ENCODE data around the gene NINJ2. TPM values are rescaled to one million over a fixed set of nuclear protein-coding genes. Genes with fewer than 3 reads are reported as not detected.

Gene NINJ2
- total RNA-seq, 2 donors from 2014 or later: 2.1 to 4.2 TPM

GRCh38 chr12:668090-668481, 4.8 kb upstream of the NINJ2 start:
- intact Hi-C loops (cut with DNase I): no loop called here
- Histone ChIP-seq H3K4me3 (no peak overlapping the region), H3K27ac (no peak overlapping the region), H3K36me3 (no peaks in the 10 kb centered on the region), H3K27me3 (no peaks in the 10 kb centered on the region), H3K9ac (ENCODE audit: low read depth in 2 of 2, low read length in 2 of 2) (no peak overlapping the region), H3K9me3 (no peaks in the 10 kb centered on the region), H3K4me1 (no peaks in the 10 kb centered on the region)
- no peak for TF ChIP-seq CTCF (IDR thresholded peaks at IDR 0.05)
- DNase-seq: no peak

- H3K9me3 ChIP-seq: no peaks in the 10 kb centered on the region
- no peaks in the 10 kb centered on the region for H3K4me1 ChIP-seq
- no peaks in the 10 kb centered on the region for H3K36me3 ChIP-seq
- no peak for DNase-seq
- H3K9ac ChIP-seq (ENCODE audit: low read depth in 2 of 2, low read length in 2 of 2): no peak overlapping the region
- intact Hi-C loops (cut with DNase I): no loop called here
- no peak overlapping the region for H3K4me3 ChIP-seq
- H3K27ac ChIP-seq: no peak overlapping the region
- no peaks in the 10 kb centered on the region for H3K27me3 ChIP-seq
- TF ChIP-seq CTCF (IDR thresholded peaks at IDR 0.05): no peak
These were observed 3.6 kb upstream of the NINJ2 start for GRCh38 chr12:666766-667308.

- no peak for TF ChIP-seq CTCF (IDR thresholded peaks at IDR 0.05)
These were observed 2.8 kb upstream of the NINJ2 start for GRCh38 chr12:666066-666465.

GRCh38 chr12:664779-665092, 1.5 kb upstream of the NINJ2 start:
- intact Hi-C loops (cut with DNase I): no loop called here
- no peaks in the 10 kb centered on the region for H3K27me3 ChIP-seq
- TF ChIP-seq CTCF (IDR thresholded peaks at IDR 0.05): no peak
- no peak overlapping the region for H3K27ac ChIP-seq
- H3K4me3 ChIP-seq: no peak overlapping the region
- no peaks in the 10 kb centered on the region for H3K9me3 ChIP-seq
- H3K36me3 ChIP-seq: no peaks in the 10 kb centered on the region
- DNase-seq: no peak
- no peaks in the 10 kb centered on the region for H3K4me1 ChIP-seq
- no peak overlapping the region for H3K9ac ChIP-seq (ENCODE audit: low read depth in 2 of 2, low read length in 2 of 2)

More at GRCh38 chr12:666066-666465, 2.8 kb upstream of the NINJ2 start:
- H3K36me3 ChIP-seq: no peaks in the 10 kb centered on the region
- intact Hi-C loops (cut with DNase I): no loop called here
- H3K4me1 ChIP-seq: no peaks in the 10 kb centered on the region
- H3K27me3 ChIP-seq: no peaks in the 10 kb centered on the region
- H3K9ac ChIP-seq (ENCODE audit: low read depth in 2 of 2, low read length in 2 of 2): no peak overlapping the region
- no peak overlapping the region for H3K27ac ChIP-seq
- H3K9me3 ChIP-seq: no peaks in the 10 kb centered on the region
- no peak for DNase-seq
- H3K4me3 ChIP-seq: no peak overlapping the region

- Histone ChIP-seq H3K27me3 (no peaks in the 10 kb centered on the region), H3K9ac (ENCODE audit: low read depth in 2 of 2, low read length in 2 of 2) (no peak overlapping the region), H3K4me1 (no peaks in the 10 kb centered on the region), H3K4me3 (no peak overlapping the region), H3K27ac (no peak overlapping the region), H3K36me3 (no peaks in the 10 kb centered on the region), H3K9me3 (no peaks in the 10 kb centered on the region)
- intact Hi-C loops (cut with DNase I): no loop called here
- no peak for DNase-seq
- TF ChIP-seq CTCF (IDR thresholded peaks at IDR 0.05): no peak
These were observed 982 bp upstream of the NINJ2 start for GRCh38 chr12:664075-664778.
